A549 (cell line): ENCODE data around the gene GINS2. TPM values are rescaled to one million over a fixed set of nuclear protein-coding genes. Genes with fewer than 3 reads are reported as not detected.
A peak's percentile ranks its signal among the peaks of the same experiment; 100 is the strongest.

ENCODE experiments used
- ATAC-seq, 2 experiments: fragments of 200-7000 bp in 1 of 2; fragments of >200 bp in 1 of 2; cut with Nextera tagmentation in 1 of 2; cut with Tn5 transposase in 1 of 2; 3 replicates each; pipeline versions ENCODE4 v1.8.0 to v1.9.1; 2018 to 2020; ENCODE audit warnings: mild to moderate bottlenecking in 1 of 2, moderate library complexity in 1 of 2
- CTCF ChIA-PET: fragments of 300-600 bp; sonication (Branson Sonifier 250); formaldehyde crosslinking; extraction: SDS; loops from one replicate; lab custom pipeline; 2021; ENCODE audit warnings: antibody characterized with exemption, inconsistent platforms; lab: Yijun Ruan, JAX
- POLR2A ChIA-PET: fragments of 350-600 bp; formaldehyde crosslinking; extraction: SDS; loops from one replicate; lab custom pipeline; 2021; ENCODE audit warnings: antibody characterized with exemption, inconsistent platforms; lab: Yijun Ruan, JAX
- DNase-seq, 2 experiments: peaks; one replicate each; pipeline versions ENCODE4 v3.0.0 to v3.0.0-alpha.2; 2011 to 2016; ENCODE audit warnings: low read depth in 1 of 2, low spot score in 1 of 2
- FAIRE-seq: peaks from 2 replicates; lab custom pipeline; 2011; peaks lifted over from hg19 to GRCh38; lab: Jason Lieb, UNC
- H3K27ac ChIP-seq, 2 experiments: fragments of >200 bp; sonication (Bioruptor Twin); formaldehyde crosslinking; 3 replicates each; pipeline ENCODE4 v1.5.1; 2016 to 2017
- H3K4me1 ChIP-seq: fragments of >200 bp; sonication (Bioruptor Twin); formaldehyde crosslinking; 3 replicates; pipeline ENCODE4 v1.6.1; 2016
- H3K4me2 ChIP-seq: fragments of >200 bp; sonication (Bioruptor Twin); formaldehyde crosslinking; 3 replicates; pipeline ENCODE4 v1.6.1; 2016
- H3K4me3 ChIP-seq: fragments of >200 bp; sonication (Bioruptor Twin); formaldehyde crosslinking; 3 replicates; pipeline ENCODE4 v1.5.1; 2016
- H3K9me3 ChIP-seq: fragments of >200 bp; sonication (Bioruptor Twin); formaldehyde crosslinking; 3 replicates; pipeline ENCODE4 v1.6.1; 2016
- BHLHE40 ChIP-seq: IDR thresholded peaks from 2 replicates; pipeline ENCODE4 v1.6.1; 2012; ENCODE audit warnings: low read depth, low read length, inconsistent platforms
- CBX2 ChIP-seq: fragments of 200-600 bp; sonication (generic); IDR thresholded peaks from 2 replicates; pipeline ENCODE4 v1.6.1; 2016; ENCODE audit warnings: low read depth, mild to moderate bottlenecking, borderline replicate concordance
- CEBPB ChIP-seq, 2 experiments: fragments of >200 bp in 1 of 2; sonication (Bioruptor Twin) in 1 of 2; formaldehyde crosslinking in 1 of 2; IDR thresholded peaks; 2 replicates each; pipeline ENCODE4 v1.6.1; 2012 to 2016
- CHD4 ChIP-seq: fragments of 200-600 bp; sonication (generic); IDR thresholded peaks from 2 replicates; pipeline ENCODE4 v1.6.1; 2016; ENCODE audit warnings: antibody characterized with exemption, mild to moderate bottlenecking, borderline replicate concordance
- CTCF ChIP-seq: fragments of >200 bp; sonication (Bioruptor Twin); formaldehyde crosslinking; IDR thresholded peaks from 3 replicates; pipeline ENCODE4 v1.5.1; 2016
- EHF ChIP-seq: fragments of 250-450 bp; sonication (Bioruptor Pico); IDR thresholded peaks from 2 replicates; pipeline ENCODE4 v1.5.0; 2020; ENCODE audit warnings: mild to moderate bottlenecking
- ESRRA ChIP-seq: fragments of 150-350 bp; IDR thresholded peaks from 2 replicates; pipeline ENCODE4 v1.6.1; 2014; ENCODE audit warnings: mild to moderate bottlenecking, low read length, borderline replicate concordance
- GATA3 ChIP-seq: IDR thresholded peaks from 2 replicates; pipeline ENCODE4 v1.6.1; 2012; ENCODE audit warnings: borderline replicate concordance
- JUN ChIP-seq, 2 experiments: fragments of >200 bp; sonication (Bioruptor Twin); formaldehyde crosslinking; IDR thresholded peaks; 2 replicates in 1 of 2; 3 replicates in 1 of 2; pipeline ENCODE4 v1.6.1; 2016 to 2017
- KDM1A ChIP-seq: fragments of 200-600 bp; sonication (generic); IDR thresholded peaks from 2 replicates; pipeline ENCODE4 v1.6.1; 2016; ENCODE audit warnings: low read depth, mild to moderate bottlenecking
- KDM5A ChIP-seq: fragments of 200-600 bp; sonication (generic); IDR thresholded peaks from 2 replicates; pipeline ENCODE4 v1.6.1; 2016; ENCODE audit warnings: antibody characterized with exemption, mild to moderate bottlenecking
- MAX ChIP-seq: IDR thresholded peaks from 2 replicates; pipeline ENCODE4 v1.6.1; 2012
- MAZ ChIP-seq: fragments of 150-350 bp; IDR thresholded peaks from 2 replicates; pipeline ENCODE4 v1.6.1; 2014; ENCODE audit warnings: antibody characterized with exemption, low read depth, low read length, borderline replicate concordance
- NPAS2 ChIP-seq: fragments of 250-450 bp; sonication (Bioruptor Pico); IDR thresholded peaks from 2 replicates; pipeline ENCODE4 v1.8.0; 2022; ENCODE audit warnings: mild to moderate bottlenecking, moderate library complexity, borderline replicate concordance
- PHF8 ChIP-seq: fragments of 200-600 bp; sonication (generic); IDR thresholded peaks from 2 replicates; pipeline ENCODE4 v1.6.1; 2016; ENCODE audit warnings: low read depth, mild to moderate bottlenecking, antibody characterized with exemption, moderate library complexity, borderline replicate concordance
- POLR2AphosphoS2 ChIP-seq: conservative IDR thresholded peaks from 2 replicates; pipeline ENCODE4 v1.6.1; 2012; ENCODE audit warnings: low read length, improper control_type of control experiment, inconsistent platforms
- RCOR1 ChIP-seq: fragments of 150-350 bp; IDR thresholded peaks from 2 replicates; pipeline ENCODE4 v1.6.1; 2014; ENCODE audit warnings: antibody characterized with exemption, low read length, low read depth
- REST ChIP-seq: fragments of 200-600 bp; sonication (generic); IDR thresholded peaks from 2 replicates; pipeline ENCODE4 v1.6.1; 2016; ENCODE audit warnings: antibody characterized with exemption, mild to moderate bottlenecking, moderate library complexity
- RFX5 ChIP-seq: fragments of 450-650 bp; IDR thresholded peaks from 2 replicates; pipeline ENCODE4 v1.7.1; 2014; ENCODE audit warnings: antibody characterized with exemption, mild to moderate bottlenecking, moderate library complexity
- RNF2 ChIP-seq: fragments of 200-600 bp; sonication (generic); IDR thresholded peaks from 2 replicates; pipeline ENCODE4 v1.6.1; 2016; ENCODE audit warnings: low read depth, mild to moderate bottlenecking, antibody characterized with exemption, moderate library complexity, borderline replicate concordance
- ZFP36 ChIP-seq: fragments of 450-650 bp; IDR thresholded peaks from 2 replicates; pipeline ENCODE4 v1.6.1; 2014; ENCODE audit warnings: borderline replicate concordance; ENCODE audit not compliant: partially characterized antibody
- ZNF302 ChIP-seq: fragments of 250-450 bp; sonication (Bioruptor Pico); IDR thresholded peaks from 2 replicates; pipeline ENCODE4 v1.9.0; 2021; ENCODE audit warnings: inconsistent platforms, mild to moderate bottlenecking, moderate library complexity
- WGBS: methylation state at CpG from one replicate; pipeline ENCODE4 v1.1.6; 2017; ENCODE audit errors: missing lambda C conversion rate; 5-methylcytosine and 5-hydroxymethylcytosine counted together
- polyA plus RNA-seq, 4 experiments: library from polyadenylated mRNA; depleted of rRNA in 3 of 4; stranded (reverse); fragments of >200 nt; fragmentation: RNase III in 1 of 4; extraction: RNeasy Plus Mini Kit Qiagen cat#74134 plus additional on column Dnase treatment in 1 of 4; gene quantifications; 2 replicates in 3 of 4; 3 replicates in 1 of 4; pipeline ENCODE4 v1.2.3, GENCODE V29; 2011 to 2017

Gene GINS2
- polyA plus RNA-seq, 2 of the 4 experiments (the other 2 are of a cell fraction): 25.4 to 28.7 TPM

DNA sequence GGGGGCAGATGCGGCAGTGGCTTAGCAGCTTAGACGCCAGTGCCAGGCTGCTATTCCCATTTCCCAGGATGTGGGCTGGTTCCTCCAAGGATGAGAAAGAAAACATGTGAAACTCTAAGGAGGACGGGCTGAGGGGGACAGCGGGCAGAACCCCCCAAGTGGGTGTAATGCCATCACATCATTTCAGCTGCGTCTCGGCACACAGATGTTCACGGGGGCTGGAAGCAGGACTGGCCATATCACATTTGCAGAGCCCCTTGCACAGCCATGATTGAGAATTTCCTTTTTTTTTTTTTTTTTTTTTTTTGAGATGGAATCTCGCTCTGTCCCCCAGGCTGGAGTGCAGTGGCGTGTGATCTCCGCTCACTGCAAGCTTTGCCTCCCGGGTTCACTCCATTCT, 15.3 kb upstream of the GINS2 start (continued):
- TF ChIP-seq ESRRA: no peak

GRCh38 chr16:85699628-85700027, 10.9 kb upstream of the GINS2 start:
- DNase-seq (peak in 1 of 2 experiments; percentile 35), FAIRE-seq (no peak), ATAC-seq (peak; percentile 45 to 59; a peak in 4 of 6 replicates)
- POLR2A ChIA-PET: no interaction called here
- no peak overlapping the region for H3K4me2 ChIP-seq
- no peak for TF ChIP-seq KDM1A
- no peak for TF ChIP-seq CTCF
- TF ChIP-seq JUN (IDR thresholded peaks at IDR 0.05): no peak
- H3K9me3 ChIP-seq: no peaks in the 10 kb centered on the region
- no peak overlapping the region for H3K4me3 ChIP-seq
- CTCF ChIA-PET: interaction anchor here (0.6 to 1.3 kb wide), 3 partner anchors 11 to 21 kb away, joined by 3 to 6 read pairs (median 3); partner anchors contain the start of gene GINS2
- H3K27ac ChIP-seq: no peak overlapping the region
- 73% methylated on average over 7 of the region's 7 CpGs for WGBS
- H3K4me1 ChIP-seq: no peaks in the 10 kb centered on the region

DNA sequence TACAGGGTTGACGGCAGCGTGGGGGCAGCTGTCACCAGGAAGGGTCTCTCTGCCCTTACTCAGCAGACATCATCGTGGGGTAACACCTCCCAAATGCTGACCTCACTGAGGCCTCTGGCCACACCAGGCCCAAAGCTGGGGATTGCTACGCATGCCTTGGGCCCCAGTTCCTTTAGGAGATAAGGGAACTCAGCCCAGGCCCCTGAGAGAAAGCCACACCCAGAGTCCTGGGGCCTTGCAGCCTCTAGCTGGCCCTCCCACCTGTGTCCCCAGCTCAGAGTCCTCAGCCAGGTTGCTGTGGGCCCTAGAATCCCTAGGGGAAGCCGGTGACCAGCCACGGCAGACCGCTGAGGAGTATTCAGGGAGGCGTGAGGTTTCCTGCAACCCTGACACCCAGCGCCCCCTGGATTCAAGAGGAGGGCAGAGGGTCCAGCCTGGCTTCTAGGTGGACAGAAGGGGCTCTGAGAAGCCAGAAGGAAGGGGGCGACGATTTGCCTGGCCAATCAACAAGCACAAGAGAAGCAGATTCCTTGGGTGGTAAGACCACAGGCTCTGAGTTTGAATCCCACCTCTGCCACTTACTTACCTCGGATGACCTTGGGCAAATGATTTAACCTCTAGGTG, 10.3 kb upstream of the GINS2 start:
- ChIA-PET POLR2A (no interaction called here), CTCF (interaction anchor here (1.1 to 2.0 kb wide), 3 partner anchors 10 to 40 kb away, joined by 3 to 6 read pairs (median 6); partner anchors contain the start of gene GINS2)
- 82% methylated on average over 11 of the region's 12 CpGs for WGBS
- Histone ChIP-seq H3K4me1 (no peaks in the 10 kb centered on the region), H3K27ac (no peak overlapping the region), H3K4me2 (no peak overlapping the region), H3K4me3 (no peak overlapping the region), H3K9me3 (no peaks in the 10 kb centered on the region)
- FAIRE-seq: no peak
- ATAC-seq: peak in 1 of 2 experiments; percentile 18; a peak in 1 of 6 replicates
- no peak for DNase-seq
- TF ChIP-seq RCOR1 (no peak), CBX2 (no peak), PHF8 (no peak)

DNA sequence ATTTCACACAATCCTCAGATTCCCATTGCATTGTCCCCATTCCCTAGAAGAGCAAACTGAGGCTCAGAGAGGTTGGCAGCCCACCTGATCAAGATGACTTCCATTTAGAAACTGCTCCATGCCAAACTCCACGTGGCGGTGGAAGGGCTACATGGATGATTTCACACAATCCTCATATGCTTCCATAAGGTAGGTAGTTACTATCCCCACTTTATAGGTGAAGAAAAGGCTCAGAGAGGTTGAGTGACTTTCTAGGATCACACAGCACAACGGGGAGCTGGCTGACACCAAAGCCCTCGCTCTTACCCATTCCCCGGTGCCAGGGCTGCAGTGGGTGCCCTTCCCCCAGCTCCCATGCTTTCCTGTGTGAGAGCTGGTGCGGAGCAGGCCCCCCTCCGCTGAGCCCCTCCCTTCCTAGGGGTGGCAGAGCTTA, 9.7 kb upstream of the GINS2 start:
- FAIRE-seq (no peak), DNase-seq (no peak), ATAC-seq (no peak)
- TF ChIP-seq EHF (no peak), MAZ (no peak), CEBPB (IDR thresholded peaks at IDR 0.05) (no peak), NPAS2 (CRISPR knock-in tag) (no peak), CHD4 (no peak), RNF2 (no peak), MAX (no peak), POLR2AphosphoS2 (no peak), JUN (IDR thresholded peaks at IDR 0.05) (no peak), ZNF302 (CRISPR knock-in tag) (no peak), CBX2 (no peak), REST (no peak), KDM5A (no peak), GATA3 (no peak), RFX5 (no peak), KDM1A (peak; percentile 61; the same call in 1 of the 2 replicates), BHLHE40 (no peak), ZFP36 (peak; percentile 56)
- Histone ChIP-seq H3K4me1 (no peaks in the 10 kb centered on the region), H3K4me2 (no peak overlapping the region), H3K27ac (no peak overlapping the region), H3K4me3 (no peak overlapping the region), H3K9me3 (no peaks in the 10 kb centered on the region)
- CTCF ChIA-PET: interaction anchor here (1.3 to 2.0 kb wide), 2 partner anchors 20 to 39 kb away, joined by 6 read pairs; no protein-coding TSS in a partner anchor
- 70% methylated on average over 7 of the region's 7 CpGs for WGBS
- POLR2A ChIA-PET: no interaction called here
